Endothelial cell (in vitro differentiated cells): ENCODE data around the gene KLLN. TPM values are rescaled to one million over a fixed set of nuclear protein-coding genes. Genes with fewer than 3 reads are reported as not detected.

ENCODE experiments used
- DNase-seq: peaks from one replicate; pipeline ENCODE4 v3.0.0; 2021; ENCODE audit warnings: low spot score
- H3K27ac Mint-ChIP-seq: one replicate; pipeline ENCODE4 v1.8.0; 2021; ENCODE audit warnings: mixed read lengths, inconsistent platforms; ENCODE audit not compliant: unreplicated experiment
- H3K27me3 Mint-ChIP-seq: one replicate; pipeline ENCODE4 v1.8.0; 2021; ENCODE audit warnings: mild to moderate bottlenecking, moderate library complexity, mixed read lengths, inconsistent platforms; ENCODE audit not compliant: unreplicated experiment
- H3K36me3 Mint-ChIP-seq: one replicate; pipeline ENCODE4 v1.8.0; 2021; ENCODE audit warnings: mild to moderate bottlenecking, low read depth, mixed read lengths, inconsistent platforms; ENCODE audit not compliant: unreplicated experiment
- H3K4me1 Mint-ChIP-seq: one replicate; pipeline ENCODE4 v1.8.0; 2021; ENCODE audit warnings: mild to moderate bottlenecking, mixed read lengths, inconsistent platforms; ENCODE audit not compliant: unreplicated experiment
- H3K4me3 Mint-ChIP-seq: one replicate; pipeline ENCODE4 v1.8.0; 2021; ENCODE audit warnings: mild to moderate bottlenecking, mixed read lengths, inconsistent platforms; ENCODE audit not compliant: unreplicated experiment
- H3K9me3 Mint-ChIP-seq: one replicate; pipeline ENCODE4 v1.8.0; 2021; ENCODE audit warnings: mixed read lengths, inconsistent platforms; ENCODE audit not compliant: unreplicated experiment
- CTCF ChIP-seq: fragments of 200-600 bp; sonication (generic); IDR thresholded peaks from one replicate; pipeline ENCODE4 v1.5.0; 2021; ENCODE audit warnings: antibody characterized with exemption; ENCODE audit not compliant: unreplicated experiment
- total RNA-seq: library from RNA; stranded (reverse); fragmentation: NEBNext Ultra II Directional; extraction: Animal tissue kit (Norgen Biotek cat#: 25700); gene quantifications from one replicate; pipeline ENCODE4 v1.2.1, GENCODE V29; 2021; ENCODE audit not compliant: unreplicated experiment

KLLN gene
- total RNA-seq, 1 donor from 2014 or later = 0.74 TPM

GRCh38 chr10:87844837-87845623, 18.3 kb downstream of the KLLN start:
- Mint-ChIP-seq H3K27me3 (no peaks in the 10 kb centered on the region), H3K4me1 (peaks cover under 1% of the 10 kb centered on the region), H3K4me3 (no peak overlapping the region), H3K27ac (no peak overlapping the region), H3K36me3 (no peaks in the 10 kb centered on the region), H3K9me3 (no peaks in the 10 kb centered on the region)
- no peak for TF ChIP-seq CTCF
- no peak for DNase-seq

GRCh38 chr10:87843714-87844113, 19.6 kb downstream of the KLLN start:
- no peaks in the 10 kb centered on the region for H3K9me3 Mint-ChIP-seq
- no peak overlapping the region for H3K27ac Mint-ChIP-seq
- no peak overlapping the region for H3K4me3 Mint-ChIP-seq
- TF ChIP-seq CTCF = no peak
- no peaks in the 10 kb centered on the region for H3K36me3 Mint-ChIP-seq
- no peaks in the 10 kb centered on the region for H3K27me3 Mint-ChIP-seq
- no peak for DNase-seq
- no peaks in the 10 kb centered on the region for H3K4me1 Mint-ChIP-seq

- Mint-ChIP-seq H3K27me3 (no peaks in the 10 kb centered on the region), H3K4me3 (no peak overlapping the region), H3K36me3 (no peaks in the 10 kb centered on the region), H3K27ac (no peak overlapping the region), H3K9me3 (no peaks in the 10 kb centered on the region), H3K4me1 (no peaks in the 10 kb centered on the region)
- no peak for DNase-seq
- no peak for TF ChIP-seq CTCF
These were observed 20.4 kb downstream of the KLLN start for GRCh38 chr10:87842776-87843497.

- Mint-ChIP-seq H3K9me3 (no peaks in the 10 kb centered on the region), H3K27me3 (no peaks in the 10 kb centered on the region), H3K4me1 (no peaks in the 10 kb centered on the region), H3K36me3 (no peaks in the 10 kb centered on the region), H3K4me3 (no peak overlapping the region), H3K27ac (no peak overlapping the region)
- no peak for TF ChIP-seq CTCF
- no peak for DNase-seq
These were observed 21.1 kb downstream of the KLLN start for GRCh38 chr10:87842220-87842641.

- Mint-ChIP-seq H3K4me1 (no peaks in the 10 kb centered on the region), H3K4me3 (no peak overlapping the region), H3K9me3 (no peaks in the 10 kb centered on the region), H3K36me3 (no peaks in the 10 kb centered on the region), H3K27ac (no peak overlapping the region), H3K27me3 (no peaks in the 10 kb centered on the region)
- no peak for TF ChIP-seq CTCF
- no peak for DNase-seq
These were observed 22.1 kb downstream of the KLLN start for GRCh38 chr10:87841186-87841585.
